Spleen (tissue), 11 donors: ENCODE data around the gene ANKS1B. TPM values are rescaled to one million over a fixed set of nuclear protein-coding genes. Genes with fewer than 3 reads are reported as not detected.

Experiments used
- DNase-seq: peaks from one replicate; pipeline ENCODE4 v3.0.0-alpha.2; 2020
- H3K27ac ChIP-seq, 8 donors: fragments of 200-600 bp; sonication (generic) in 7 of 8; 1 replicate in 4 of 8; 2 replicates in 4 of 8; pipeline versions ENCODE4 v1.5.0 to v1.8.0; 2016 to 2021; ENCODE audit warnings: inconsistent platforms in 4 of 8, mild to moderate bottlenecking in 4 of 8, moderate library complexity in 1 of 8
- H3K27me3 ChIP-seq, 7 donors: fragments of 200-600 bp; sonication (generic) in 6 of 7; replicated peaks in 1 of 7; 1 replicate in 4 of 7; 2 replicates in 3 of 7; pipeline versions ENCODE4 v1.5.0 to v1.8.0; 2016 to 2021; ENCODE audit warnings: inconsistent platforms in 3 of 7, mild to moderate bottlenecking in 1 of 7
- H3K36me3 ChIP-seq, 6 donors: fragments of 200-600 bp; sonication (generic) in 5 of 6; 1 replicate in 4 of 6; 2 replicates in 2 of 6; pipeline versions ENCODE4 v1.5.0 to v1.8.0; 2016 to 2021; ENCODE audit warnings: inconsistent platforms in 2 of 6
- H3K4me1 ChIP-seq, 6 donors: fragments of 200-600 bp; sonication (generic) in 5 of 6; 1 replicate in 3 of 6; 2 replicates in 3 of 6; pipeline versions ENCODE4 v1.5.0 to v1.8.0; 2016 to 2021; ENCODE audit warnings: inconsistent platforms in 3 of 6
- H3K4me3 ChIP-seq, 8 donors: fragments of 200-600 bp; sonication (generic) in 7 of 8; 1 replicate in 4 of 8; 2 replicates in 4 of 8; pipeline versions ENCODE4 v1.5.0 to v1.8.0; 2016 to 2021; ENCODE audit warnings: inconsistent platforms in 4 of 8, mild to moderate bottlenecking in 4 of 8, moderate library complexity in 2 of 8
- H3K9me3 ChIP-seq, 8 donors: fragments of 200-600 bp; sonication (generic) in 7 of 8; 1 replicate in 4 of 8; 2 replicates in 4 of 8; pipeline versions ENCODE4 v1.5.0 to v1.8.0; 2016 to 2021; ENCODE audit warnings: inconsistent platforms in 4 of 8
- POLR2A ChIP-seq, 3 donors: fragments of 450-650 bp; IDR thresholded peaks; one replicate each; pipeline ENCODE4 v1.5.1; 2017; ENCODE audit warnings: antibody characterized with exemption in 3 of 3, mild to moderate bottlenecking in 1 of 3
- POLR2AphosphoS5 ChIP-seq, 3 donors: sonication (generic); formaldehyde crosslinking; IDR thresholded peaks; one replicate each; pipeline ENCODE4 v1.5.1; 2017; ENCODE audit warnings: antibody characterized with exemption in 3 of 3
- WGBS, 5 donors: extraction: QIAGEN DNeasy Blood & Tissue Kit in 3 of 5; methylation state at CpG; one replicate each; pipeline versions ENCODE4 v1.1.5 to v1.1.7; 2013 to 2018; 5-methylcytosine and 5-hydroxymethylcytosine counted together
- intact Hi-C: fragments of 100-400 bp; cut with DNase I; formaldehyde crosslinking; loops from one replicate; pipeline ENCODE4 v1.15.0; 2023; ENCODE audit warnings: low total_unique reads
- polyA plus RNA-seq, 3 donors: library from polyadenylated mRNA; stranded (reverse); fragments of 200-250 nt; gene quantifications; one replicate each; pipeline ENCODE4 v1.2.1, GENCODE V29; 2013
- small RNA-seq, 4 donors: library from RNA; depleted of rRNA; stranded (forward); fragments of <200 nt; gene quantifications; one replicate each; pipeline ENCODE3, GENCODE V24; 2016
- total RNA-seq, 7 donors: library from RNA; depleted of rRNA in 3 of 7; stranded (reverse); fragments of >200 nt in 3 of 7; fragmentation: NEBNext Ultra II Directional in 4 of 7; extraction: Animal tissue kit (Norgen Biotek cat#: 25700) in 4 of 7; gene quantifications; one replicate each; pipeline versions ENCODE4 v1.1.0 to v1.2.1, GENCODE V29; 2016 to 2021
- TF ChIP-seq, protein P1 (sequence below), 11 experiments: fragments of 200-600 bp in 7 of 11; fragments of 450-650 bp in 4 of 11; sonication (generic) in 4 of 11; IDR thresholded peaks in 8 of 11; conservative IDR thresholded peaks in 3 of 11; 1 replicate in 7 of 11; 2 replicates in 4 of 11; pipeline versions ENCODE4 v1.4.0 to v1.8.0; 2016 to 2021; ENCODE audit warnings: antibody characterized with exemption in 11 of 11, inconsistent platforms in 4 of 11, mild to moderate bottlenecking in 1 of 11
- donor health status: healthy with polysubstance abuse.
- donor health status: DM: no; HTN: no; CAD: no; lungs with moderate emphysema.
- donor health status: DM: no; HTN: no; CAD: no.
- donor health status: Bipolar disorder and iron deficiency.
- donor health status: healthy.
- donor health status: DM: no; HTN: no; CAD: no.
- donor health status: DM: yes; HTN: yes; CAD: no.

The ANKS1B gene
- total and polyA plus RNA-seq, 10 donors = 0.21 to 8.0 (median 4.2) TPM

DNA sequence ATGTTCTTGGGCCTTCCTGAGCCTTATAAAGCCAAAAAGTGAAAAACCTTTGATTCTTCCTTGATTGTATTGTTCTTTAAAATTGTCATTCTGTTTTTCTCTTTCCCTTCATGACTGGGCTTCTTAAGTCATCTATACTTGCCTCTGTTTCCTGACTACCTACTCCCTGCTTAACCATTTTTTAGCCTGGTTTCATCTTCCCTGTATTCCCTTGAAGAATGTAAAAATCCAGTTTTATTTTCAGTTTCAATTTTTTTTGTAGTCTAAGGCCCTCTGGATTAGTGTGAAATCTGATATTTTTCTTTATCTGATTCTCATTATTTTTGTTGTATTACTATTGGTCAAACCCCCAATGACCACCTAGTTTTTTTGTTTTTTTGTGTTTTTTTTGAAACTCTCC is 1293.4 kb downstream of the ANKS1B start:
- Histone ChIP-seq H3K4me1 (peaks cover 0 to 15% (median 0%) of the 10 kb centered on the region in 6 donors), H3K9me3 (no peaks in the 10 kb centered on the region), H3K36me3 (peaks cover 0 to 100% (median 38%) of the 10 kb centered on the region in 6 donors), H3K27ac (peak overlapping the region in 1 of 8 donors; percentile 50), H3K4me3 (no peak overlapping the region), H3K27me3 (no peaks in the 10 kb centered on the region)
- TF ChIP-seq POLR2AphosphoS5 (IDR thresholded peaks at IDR 0.05) (no peak), POLR2A (IDR thresholded peaks at IDR 0.05) (no peak)
- TF ChIP-seq, protein P1, sequence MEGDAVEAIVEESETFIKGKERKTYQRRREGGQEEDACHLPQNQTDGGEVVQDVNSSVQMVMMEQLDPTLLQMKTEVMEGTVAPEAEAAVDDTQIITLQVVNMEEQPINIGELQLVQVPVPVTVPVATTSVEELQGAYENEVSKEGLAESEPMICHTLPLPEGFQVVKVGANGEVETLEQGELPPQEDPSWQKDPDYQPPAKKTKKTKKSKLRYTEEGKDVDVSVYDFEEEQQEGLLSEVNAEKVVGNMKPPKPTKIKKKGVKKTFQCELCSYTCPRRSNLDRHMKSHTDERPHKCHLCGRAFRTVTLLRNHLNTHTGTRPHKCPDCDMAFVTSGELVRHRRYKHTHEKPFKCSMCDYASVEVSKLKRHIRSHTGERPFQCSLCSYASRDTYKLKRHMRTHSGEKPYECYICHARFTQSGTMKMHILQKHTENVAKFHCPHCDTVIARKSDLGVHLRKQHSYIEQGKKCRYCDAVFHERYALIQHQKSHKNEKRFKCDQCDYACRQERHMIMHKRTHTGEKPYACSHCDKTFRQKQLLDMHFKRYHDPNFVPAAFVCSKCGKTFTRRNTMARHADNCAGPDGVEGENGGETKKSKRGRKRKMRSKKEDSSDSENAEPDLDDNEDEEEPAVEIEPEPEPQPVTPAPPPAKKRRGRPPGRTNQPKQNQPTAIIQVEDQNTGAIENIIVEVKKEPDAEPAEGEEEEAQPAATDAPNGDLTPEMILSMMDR (IDR thresholded peaks at IDR 0.05 in 8 of 11, conservative IDR thresholded peaks at IDR 0.05 in 3 of 11) = no peak
- DNase-seq = no peak
- intact Hi-C loops = no loop called here

GRCh38 chr12:98686603-98687002 is 1298.1 kb downstream of the ANKS1B start:
- H3K27ac ChIP-seq = no peak overlapping the region
- no peak for DNase-seq
- WGBS, 5 donors = 86 to 96% (median 95%) methylated on average over 2 of the region's 2 CpGs
- no peaks in the 10 kb centered on the region for H3K27me3 ChIP-seq
- intact Hi-C loops = no loop called here
- peaks cover 0 to 100% (median 69%) of the 10 kb centered on the region in 6 donors for H3K36me3 ChIP-seq
- no peak overlapping the region for H3K4me3 ChIP-seq
- no peaks in the 10 kb centered on the region for H3K9me3 ChIP-seq
- TF ChIP-seq POLR2A (IDR thresholded peaks at IDR 0.05) (no peak), POLR2AphosphoS5 (IDR thresholded peaks at IDR 0.05) (no peak)
- TF ChIP-seq, protein P1 (IDR thresholded peaks at IDR 0.05 in 8 of 11, conservative IDR thresholded peaks at IDR 0.05 in 3 of 11) = no peak
- peaks cover 0 to 12% (median 0%) of the 10 kb centered on the region in 6 donors for H3K4me1 ChIP-seq

Small RNA genes within 50 kb of the gene (small RNA-seq; reads per million reads assigned to genes)
- gene RNA5SP366 = 0.07 to 0.91 (median 0.36) reads per million in 4 donors

Other genes with a start within 250 kb of the ANKS1B start
- 10 to 100 TPM; 29.5 to 42.5 (median 36.3) TPM for gene BLTP3B, start 157.9 kb upstream of the ANKS1B start, total RNA-seq
- gene BLTP3B, start 157.9 kb upstream of the ANKS1B start, polyA plus RNA-seq = 1 to 10 TPM; 3.8 to 6.3 (median 5.1) TPM
- 10 to 100 TPM; 20.1 to 32.4 (median 25.1) TPM for gene ACTR6, start 215.9 kb upstream of the ANKS1B start, total RNA-seq
- 10 to 100 TPM; 15.0 to 23.1 (median 18.4) TPM for gene ACTR6, start 215.9 kb upstream of the ANKS1B start, polyA plus RNA-seq